ENCODE measurements around the gene DNHD1.
A peak's percentile ranks its signal among the peaks of the same experiment; 100 is the strongest.

DNA sequence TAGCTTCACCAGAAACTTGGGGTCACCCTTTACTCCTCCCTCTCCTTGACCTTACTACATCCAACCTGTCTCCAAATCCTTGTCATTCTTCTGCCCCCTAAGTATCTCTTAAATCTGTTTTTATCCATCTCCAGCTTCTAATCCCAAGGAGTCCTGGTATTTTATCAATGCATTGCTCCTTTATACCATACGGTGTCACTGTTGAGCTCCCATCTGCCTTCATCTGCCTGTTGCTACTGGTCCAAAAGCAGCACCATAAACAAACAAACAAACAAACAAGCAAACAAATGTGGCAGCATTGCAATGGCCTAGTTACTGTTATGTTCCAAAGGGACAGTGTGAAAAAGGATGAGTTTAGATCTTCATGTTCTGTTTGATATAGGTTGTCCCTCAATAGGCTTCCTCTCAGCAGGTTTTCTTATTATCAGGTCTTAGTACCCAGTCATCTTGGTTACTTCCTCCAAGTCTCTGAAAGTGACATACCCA lies 34.2 kb downstream of the DNHD1 start:
- TF ChIP-seq, protein P1, sequence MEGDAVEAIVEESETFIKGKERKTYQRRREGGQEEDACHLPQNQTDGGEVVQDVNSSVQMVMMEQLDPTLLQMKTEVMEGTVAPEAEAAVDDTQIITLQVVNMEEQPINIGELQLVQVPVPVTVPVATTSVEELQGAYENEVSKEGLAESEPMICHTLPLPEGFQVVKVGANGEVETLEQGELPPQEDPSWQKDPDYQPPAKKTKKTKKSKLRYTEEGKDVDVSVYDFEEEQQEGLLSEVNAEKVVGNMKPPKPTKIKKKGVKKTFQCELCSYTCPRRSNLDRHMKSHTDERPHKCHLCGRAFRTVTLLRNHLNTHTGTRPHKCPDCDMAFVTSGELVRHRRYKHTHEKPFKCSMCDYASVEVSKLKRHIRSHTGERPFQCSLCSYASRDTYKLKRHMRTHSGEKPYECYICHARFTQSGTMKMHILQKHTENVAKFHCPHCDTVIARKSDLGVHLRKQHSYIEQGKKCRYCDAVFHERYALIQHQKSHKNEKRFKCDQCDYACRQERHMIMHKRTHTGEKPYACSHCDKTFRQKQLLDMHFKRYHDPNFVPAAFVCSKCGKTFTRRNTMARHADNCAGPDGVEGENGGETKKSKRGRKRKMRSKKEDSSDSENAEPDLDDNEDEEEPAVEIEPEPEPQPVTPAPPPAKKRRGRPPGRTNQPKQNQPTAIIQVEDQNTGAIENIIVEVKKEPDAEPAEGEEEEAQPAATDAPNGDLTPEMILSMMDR (IDR thresholded peaks at IDR 0.05; ENCODE audit: insufficient read depth, low read length, poor library complexity, severe bottlenecking), result peak; percentile 98
- no peak for TF ChIP-seq EZH2phosphoT487 (conservative IDR thresholded peaks at IDR 0.05; ENCODE audit: low read length)

All from SU-DHL-6 (cell line).